Stimulated activated CD4-positive, alpha-beta T cell treated with anti-CD3 and anti-CD28 coated beads, Interleukin-15, amount 100 ng/mL, for 24 hours (primary cell): ENCODE measurements around the gene ZBTB24.

Source experiments
- DNase-seq: peaks from one replicate; pipeline ENCODE4 v3.0.0-alpha.2; 2020

ZBTB24 gene

GRCh38 chr6:109498052-109498451 lies 15.0 kb upstream of the ZBTB24 start:
- no peak for DNase-seq

- DNase-seq = no peak
Observed at GRCh38 chr6:109496036-109496772, 13.2 kb upstream of the ZBTB24 start.

GRCh38 chr6:109493865-109494264 lies 10.8 kb upstream of the ZBTB24 start:
- no peak for DNase-seq

GRCh38 chr6:109491207-109491938 lies 8.4 kb upstream of the ZBTB24 start:
- DNase-seq = no peak

GRCh38 chr6:109490713-109491112 lies 7.7 kb upstream of the ZBTB24 start:
- DNase-seq = no peak

- DNase-seq = no peak
Observed at GRCh38 chr6:109488001-109488400, 5.0 kb upstream of the ZBTB24 start.

GRCh38 chr6:109486068-109486467 lies 3.0 kb upstream of the ZBTB24 start:
- no peak for DNase-seq

- DNase-seq = no peak
Observed at GRCh38 chr6:109485266-109485935, 2.4 kb upstream of the ZBTB24 start.

- DNase-seq = no peak
Observed at GRCh38 chr6:109484122-109484521, 1.1 kb upstream of the ZBTB24 start.

- DNase-seq = no peak
Observed at GRCh38 chr6:109483735-109484057, 677 bp upstream of the ZBTB24 start.

- DNase-seq = no peak
Observed at GRCh38 chr6:109480993-109481480, 2.0 kb downstream of the ZBTB24 start.

GRCh38 chr6:109478841-109479624 lies 4.0 kb downstream of the ZBTB24 start:
- DNase-seq = peak; percentile 37

GRCh38 chr6:109478222-109478805 lies 4.7 kb downstream of the ZBTB24 start:
- no peak for DNase-seq

- DNase-seq = no peak
Observed at GRCh38 chr6:109477725-109478124, 5.3 kb downstream of the ZBTB24 start.

GRCh38 chr6:109477184-109477583 lies 5.8 kb downstream of the ZBTB24 start:
- no peak for DNase-seq

- DNase-seq = no peak
Observed at GRCh38 chr6:109475625-109476024, 7.4 kb downstream of the ZBTB24 start.

GRCh38 chr6:109474995-109475394 lies 8.0 kb downstream of the ZBTB24 start:
- no peak for DNase-seq

- no peak for DNase-seq
Observed at GRCh38 chr6:109473120-109473519, 9.9 kb downstream of the ZBTB24 start.

- DNase-seq = no peak
Observed at GRCh38 chr6:109472132-109472995, 10.7 kb downstream of the ZBTB24 start.

GRCh38 chr6:109471105-109471810 lies 11.8 kb downstream of the ZBTB24 start:
- DNase-seq = no peak

GRCh38 chr6:109469591-109470189 lies 13.3 kb downstream of the ZBTB24 start:
- DNase-seq = no peak
